Adrenal gland (tissue), 5 donors: Measurements from ENCODE around the gene WNT2.

ENCODE experiments used
- POLR2A ChIP-seq, 2 donors: fragments of 450-650 bp; IDR thresholded peaks; one replicate each; pipeline ENCODE4 v1.6.1; 2017; ENCODE audit warnings: antibody characterized with exemption in 2 of 2, mild to moderate bottlenecking in 2 of 2, moderate library complexity in 1 of 2
- TF ChIP-seq, protein P1 (sequence below), 6 experiments: fragments of 450-650 bp in 4 of 6; fragments of 200-600 bp in 2 of 6; sonication (generic) in 1 of 6; IDR thresholded peaks; 1 replicate in 5 of 6; 2 replicates in 1 of 6; pipeline versions ENCODE4 v1.5.1 to v1.8.0; 2016 to 2021; ENCODE audit warnings: antibody characterized with exemption in 6 of 6, mild to moderate bottlenecking in 2 of 6, moderate library complexity in 1 of 6
- donor health status: DM: no; HTN: no; CAD: no.

DNA sequence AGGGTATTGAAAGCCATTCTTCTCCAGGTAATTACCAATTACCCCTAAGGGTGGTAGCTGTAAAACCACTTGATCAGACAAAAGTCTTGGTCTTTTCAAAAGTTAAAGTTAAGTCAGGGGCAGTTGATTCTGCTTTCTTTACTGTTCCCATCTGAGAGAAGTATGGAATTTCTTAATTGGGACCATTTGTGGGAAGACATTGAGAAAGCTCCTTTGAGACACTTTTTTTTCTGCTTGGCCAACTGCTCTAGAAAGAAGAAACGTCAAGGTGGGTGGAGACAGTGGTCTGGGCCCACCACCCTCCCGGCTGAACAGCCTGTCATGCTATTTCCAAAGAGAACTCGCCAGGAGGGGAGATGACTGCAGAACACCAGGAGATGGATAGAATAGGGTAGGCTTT lies 45.3 kb downstream of the WNT2 start:
- TF ChIP-seq, protein P1, sequence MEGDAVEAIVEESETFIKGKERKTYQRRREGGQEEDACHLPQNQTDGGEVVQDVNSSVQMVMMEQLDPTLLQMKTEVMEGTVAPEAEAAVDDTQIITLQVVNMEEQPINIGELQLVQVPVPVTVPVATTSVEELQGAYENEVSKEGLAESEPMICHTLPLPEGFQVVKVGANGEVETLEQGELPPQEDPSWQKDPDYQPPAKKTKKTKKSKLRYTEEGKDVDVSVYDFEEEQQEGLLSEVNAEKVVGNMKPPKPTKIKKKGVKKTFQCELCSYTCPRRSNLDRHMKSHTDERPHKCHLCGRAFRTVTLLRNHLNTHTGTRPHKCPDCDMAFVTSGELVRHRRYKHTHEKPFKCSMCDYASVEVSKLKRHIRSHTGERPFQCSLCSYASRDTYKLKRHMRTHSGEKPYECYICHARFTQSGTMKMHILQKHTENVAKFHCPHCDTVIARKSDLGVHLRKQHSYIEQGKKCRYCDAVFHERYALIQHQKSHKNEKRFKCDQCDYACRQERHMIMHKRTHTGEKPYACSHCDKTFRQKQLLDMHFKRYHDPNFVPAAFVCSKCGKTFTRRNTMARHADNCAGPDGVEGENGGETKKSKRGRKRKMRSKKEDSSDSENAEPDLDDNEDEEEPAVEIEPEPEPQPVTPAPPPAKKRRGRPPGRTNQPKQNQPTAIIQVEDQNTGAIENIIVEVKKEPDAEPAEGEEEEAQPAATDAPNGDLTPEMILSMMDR (IDR thresholded peaks at IDR 0.05), result no peak
- no peak for TF ChIP-seq POLR2A (IDR thresholded peaks at IDR 0.05)
